IMR-90 (cell line): ENCODE measurements around the gene GIT2. TPM values are rescaled to one million over a fixed set of nuclear protein-coding genes. Genes with fewer than 3 reads are reported as not detected.

Source experiments
- ATAC-seq: fragments of 200-7000 bp; cut with Tn5 transposase; 2 replicates; pipeline ENCODE4 v1.9.1; 2020; ENCODE audit warnings: low read depth, mild to moderate bottlenecking, moderate library complexity
- BruUV-seq: library from RNA; stranded (reverse); fragments of 400-500 nt; replicated peaks from 2 replicates; lab custom pipeline; 2021; lab: Mats Ljungman, UMichigan
- CTCF ChIA-PET: fragments of 300-600 bp; formaldehyde crosslinking; extraction: SDS; loops from one replicate; lab custom pipeline; 2021; ENCODE audit warnings: antibody characterized with exemption; lab: Yijun Ruan, JAX
- POLR2A ChIA-PET: fragments of 300-600 bp; sonication (Branson Sonifier 250); formaldehyde crosslinking; loops from one replicate; lab custom pipeline; 2022; ENCODE audit warnings: antibody characterized with exemption; ENCODE audit not compliant: unreplicated experiment; lab: Charles Lee
- DNase-seq: peaks from one replicate; pipeline ENCODE4 v3.0.0; 2013
- H2AFZ ChIP-seq: replicated peaks from 2 replicates; pipeline ENCODE3; 2013; ENCODE audit warnings: low read length, mild to moderate bottlenecking; ENCODE audit not compliant: poor library complexity
- H2AK5ac ChIP-seq: 2 replicates; pipeline ENCODE4 v1.6.1; 2013; ENCODE audit warnings: low read depth, low read length, inconsistent platforms
- H2AK9ac ChIP-seq: replicated peaks from 2 replicates; pipeline ENCODE3; 2013; ENCODE audit warnings: mild to moderate bottlenecking, low read depth, low read length, moderate library complexity; ENCODE audit not compliant: poor library complexity
- H2BK120ac ChIP-seq: 2 replicates; pipeline ENCODE4 v1.6.1; 2013; ENCODE audit warnings: low read depth, low read length, inconsistent platforms
- H2BK15ac ChIP-seq: 3 replicates; pipeline ENCODE4 v1.6.1; 2013; ENCODE audit warnings: low read depth, low read length, inconsistent platforms
- H2BK20ac ChIP-seq: 2 replicates; pipeline ENCODE4 v1.6.1; 2013; ENCODE audit warnings: low read depth, mild to moderate bottlenecking, inconsistent platforms, low read length, moderate library complexity
- H2BK5ac ChIP-seq: 2 replicates; pipeline ENCODE4 v1.6.1; 2013; ENCODE audit warnings: mild to moderate bottlenecking, low read depth, low read length, inconsistent platforms; ENCODE audit not compliant: poor library complexity, severe bottlenecking
- H3K14ac ChIP-seq: replicated peaks from 2 replicates; pipeline ENCODE4 v1.6.1; 2013; ENCODE audit warnings: low read depth, low read length, inconsistent platforms
- H3K18ac ChIP-seq: 2 replicates; pipeline ENCODE4 v1.6.1; 2013; ENCODE audit warnings: low read depth, low read length, control low read depth
- H3K23ac ChIP-seq: 2 replicates; pipeline ENCODE4 v1.6.1; 2013; ENCODE audit warnings: low read depth, low read length, inconsistent platforms
- H3K27ac ChIP-seq: 2 replicates; pipeline ENCODE4 v1.5.1; 2013; ENCODE audit warnings: mild to moderate bottlenecking, control low read depth, low read length; ENCODE audit not compliant: insufficient read depth
- H3K27me3 ChIP-seq: 2 replicates; pipeline ENCODE4 v1.6.1; 2013; ENCODE audit warnings: low read length; ENCODE audit not compliant: control insufficient read depth, insufficient read depth
- H3K36me3 ChIP-seq: 2 replicates; pipeline ENCODE4 v1.6.1; 2013; ENCODE audit warnings: low read length, mixed read lengths; ENCODE audit not compliant: control insufficient read depth, insufficient read depth
- H3K4ac ChIP-seq: 2 replicates; pipeline ENCODE4 v1.6.1; 2013; ENCODE audit warnings: low read depth, low read length, inconsistent platforms
- H3K4me1 ChIP-seq: 2 replicates; pipeline ENCODE4 v1.6.1; 2013; ENCODE audit warnings: low read length, mixed read lengths; ENCODE audit not compliant: control insufficient read depth, insufficient read depth
- H3K4me2 ChIP-seq: 2 replicates; pipeline ENCODE4 v1.6.1; 2013; ENCODE audit warnings: low read depth, mild to moderate bottlenecking, control low read depth, low read length, moderate library complexity
- H3K4me3 ChIP-seq: 2 replicates; pipeline ENCODE4 v1.5.1; 2013; ENCODE audit warnings: low read depth, mild to moderate bottlenecking, control low read depth, low read length, moderate library complexity; ENCODE audit not compliant: insufficient read depth
- H3K56ac ChIP-seq: 2 replicates; pipeline ENCODE4 v1.6.1; 2013; ENCODE audit warnings: low read length, inconsistent platforms; ENCODE audit not compliant: insufficient read depth; ENCODE audit errors: extremely low read depth
- H3K79me1 ChIP-seq, 2 experiments: 2 replicates each; pipeline ENCODE4 v1.6.1; 2013; ENCODE audit warnings: low read length in 2 of 2, inconsistent platforms in 1 of 2, low read depth in 1 of 2
- H3K9ac ChIP-seq: 2 replicates; pipeline ENCODE4 v1.6.1; 2013; ENCODE audit warnings: low read depth, low read length, control low read depth
- H3K9me1 ChIP-seq: 2 replicates; pipeline ENCODE4 v1.6.1; 2013; ENCODE audit warnings: low read length, inconsistent platforms; ENCODE audit not compliant: insufficient read depth
- H3K9me3 ChIP-seq: 2 replicates; pipeline ENCODE4 v1.6.1; 2013; ENCODE audit warnings: low read length; ENCODE audit not compliant: control insufficient read depth, insufficient read depth
- H4K20me1 ChIP-seq: 2 replicates; pipeline ENCODE4 v1.6.1; 2013; ENCODE audit warnings: low read length, inconsistent platforms; ENCODE audit not compliant: insufficient read depth
- H4K5ac ChIP-seq: 2 replicates; pipeline ENCODE4 v1.6.1; 2013; ENCODE audit warnings: mild to moderate bottlenecking, low read depth, low read length, control low read depth
- H4K8ac ChIP-seq, 2 experiments: 2 replicates each; pipeline ENCODE4 v1.6.1; 2013; ENCODE audit warnings: low read depth in 2 of 2, low read length in 2 of 2, control low read depth in 1 of 2, inconsistent platforms in 1 of 2
- H4K91ac ChIP-seq: 2 replicates; pipeline ENCODE4 v1.6.1; 2013; ENCODE audit warnings: low read depth, low read length, inconsistent platforms; ENCODE audit not compliant: insufficient read depth
- BHLHE40 ChIP-seq: fragments of 150-350 bp; IDR thresholded peaks from 2 replicates; pipeline ENCODE4 v1.6.1; 2016; ENCODE audit warnings: mild to moderate bottlenecking, low read depth, low read length
- CEBPB ChIP-seq: IDR thresholded peaks from 2 replicates; pipeline ENCODE4 v1.6.1; 2012; ENCODE audit warnings: low read depth, low read length, improper control_type of control experiment
- CTCF ChIP-seq: conservative IDR thresholded peaks from 2 replicates; pipeline ENCODE4 v1.5.1; 2012; ENCODE audit warnings: mild to moderate bottlenecking, low read depth, low read length, improper control_type of control experiment
- MAFK ChIP-seq: IDR thresholded peaks from 2 replicates; pipeline ENCODE4 v1.6.1; 2012; ENCODE audit warnings: low read depth, low read length, improper control_type of control experiment
- MXI1 ChIP-seq: IDR thresholded peaks from 2 replicates; pipeline ENCODE4 v1.6.1; 2012; ENCODE audit warnings: low read depth, mild to moderate bottlenecking, low read length, moderate library complexity, borderline replicate concordance
- NFE2L2 ChIP-seq: fragments of 150-350 bp; IDR thresholded peaks from 2 replicates; pipeline ENCODE4 v1.6.1; 2016; ENCODE audit warnings: low read depth, mild to moderate bottlenecking, low read length
- POLR2A ChIP-seq: IDR thresholded peaks from 2 replicates; pipeline ENCODE4 v1.6.1; 2012; ENCODE audit warnings: mild to moderate bottlenecking, low read depth, low read length
- RAD21 ChIP-seq: IDR thresholded peaks from 2 replicates; pipeline ENCODE4 v1.6.1; 2012; ENCODE audit warnings: low read length, improper control_type of control experiment
- SMC3 ChIP-seq: fragments of 150-350 bp; IDR thresholded peaks from 2 replicates; pipeline ENCODE4 v1.6.1; 2016; ENCODE audit warnings: low read depth, mild to moderate bottlenecking, antibody characterized with exemption, low read length, moderate library complexity
- USF2 ChIP-seq: fragments of 150-350 bp; IDR thresholded peaks from 2 replicates; pipeline ENCODE4 v1.6.1; 2017; ENCODE audit warnings: mild to moderate bottlenecking, antibody characterized with exemption, low read length, low read depth
- WGBS, 2 experiments: methylation state at CpG; one replicate each; pipeline versions ENCODE4 v1.1.5 to v1.1.7; 2013; ENCODE audit warnings: missing lambda C conversion rate in 2 of 2; ENCODE audit not compliant: insufficient read length in 1 of 2; ENCODE audit errors: extremely low coverage in 2 of 2; 5-methylcytosine and 5-hydroxymethylcytosine counted together
- dilution Hi-C: fragments of 300-500 bp; cut with HindIII; formaldehyde crosslinking; loops from one replicate; pipeline ENCODE4 v1.14.3; 2018; ENCODE audit warnings: low sequenced_read_pairs; ENCODE audit not compliant: unreplicated experiment
- in situ Hi-C: fragments of 300-500 bp; cut with MboI; formaldehyde crosslinking; loops from 3 replicates; pipeline ENCODE4 v1.14.3; 2019; ENCODE audit warnings: low sequenced_read_pairs, inconsistent platforms, mixed read lengths
- intact Hi-C: fragments of 100-400 bp; cut with micrococcal nuclease; formaldehyde crosslinking; loops from 2 replicates; pipeline ENCODE4 v1.10.0; 2022
- polyA plus RNA-seq, 3 experiments: library from polyadenylated mRNA; depleted of rRNA; stranded (reverse); fragments of >200 nt; gene quantifications; 2 replicates each; pipeline ENCODE4 v1.2.3, GENCODE V29; 2012; ENCODE audit warnings: low replicate concordance in 1 of 3
- total RNA-seq: library from RNA; depleted of rRNA; stranded (reverse); fragments of >200 nt; gene quantifications from 2 replicates; pipeline ENCODE4 v1.2.3, GENCODE V29; 2012

Gene GIT2
- total and polyA plus RNA-seq, 2 of the 4 experiments (the other 2 are of a cell fraction): 48.0 to 71.9 TPM

- H4K5ac ChIP-seq: peak overlapping the region; percentile 15; the same call in 1 of the 2 replicates
- ChIA-PET CTCF (interaction anchor here (0.6 kb wide), 2 partner anchors 336 to 1697 kb away, joined by 4 read pairs; no protein-coding TSS in a partner anchor), POLR2A (no interaction called here)
- DNase-seq (no peak), ATAC-seq (no peak)
- TF ChIP-seq POLR2A (no peak), MAFK (no peak), NFE2L2 (no peak), CTCF (no peak), SMC3 (no peak), CEBPB (no peak), USF2 (no peak), RAD21 (no peak), MXI1 (no peak), BHLHE40 (no peak)
- intact Hi-C loops: no loop called here
- peaks cover 41% of the 10 kb centered on the region for H3K36me3 ChIP-seq
- H3K9me1 ChIP-seq: peaks cover 19% of the 10 kb centered on the region
- peak overlapping the region in 1 of 2 experiments; percentile 54; a peak in 1 of 4 replicates for H4K8ac ChIP-seq
- no peak overlapping the region for H3K4me2 ChIP-seq
- no peak overlapping the region for H3K9ac ChIP-seq
- H3K4me1 ChIP-seq: peaks cover 15% of the 10 kb centered on the region
- H2AK9ac ChIP-seq: no peak overlapping the region
- H3K27me3 ChIP-seq: no peaks in the 10 kb centered on the region
- in situ Hi-C loops: no loop called here
- peak overlapping the region; percentile 82; the same call in 1 of the 2 replicates for H3K27ac ChIP-seq
- H2BK20ac ChIP-seq: no peak overlapping the region
- no peak overlapping the region; the same call in 1 of the 2 replicates for H3K4ac ChIP-seq
- H3K4me3 ChIP-seq: no peak overlapping the region
- peak overlapping the region; percentile 66 for H2BK5ac ChIP-seq
- H4K91ac ChIP-seq: peak overlapping the region; percentile 30; the same call in 1 of the 2 replicates
- no peak overlapping the region for H3K56ac ChIP-seq
- no peak overlapping the region for H2AFZ ChIP-seq
- peaks cover 18% of the 10 kb centered on the region for H4K20me1 ChIP-seq
- peak overlapping the region; percentile 79; the same call in 1 of the 2 replicates for H3K23ac ChIP-seq
- no CpG with 5 or more reads among the region's 6 CpGs for WGBS, 2 experiments
- H2BK15ac ChIP-seq: no peak overlapping the region
- H3K14ac ChIP-seq: 0 out of 2 replicates have a peak overlapping the region, but pooled peaks have one; percentile 1
- BruUV-seq: no TSS peak
- dilution Hi-C loops: no loop called here
- peaks cover 24 to 37% of the 10 kb centered on the region in 2 experiments; a peak in 3 of 4 replicates for H3K79me1 ChIP-seq
- peak overlapping the region; percentile 24; the same call in 1 of the 2 replicates for H3K18ac ChIP-seq
- peak overlapping the region; percentile 41 for H2BK120ac ChIP-seq
- no peaks in the 10 kb centered on the region for H3K9me3 ChIP-seq
- peak overlapping the region; percentile 63 for H2AK5ac ChIP-seq
Observed at GRCh38 chr12:110028323-110028722, 32.2 kb upstream of the GIT2 start.
